ENCODE measurements around the gene MAST1.

MAST1 gene

DNA sequence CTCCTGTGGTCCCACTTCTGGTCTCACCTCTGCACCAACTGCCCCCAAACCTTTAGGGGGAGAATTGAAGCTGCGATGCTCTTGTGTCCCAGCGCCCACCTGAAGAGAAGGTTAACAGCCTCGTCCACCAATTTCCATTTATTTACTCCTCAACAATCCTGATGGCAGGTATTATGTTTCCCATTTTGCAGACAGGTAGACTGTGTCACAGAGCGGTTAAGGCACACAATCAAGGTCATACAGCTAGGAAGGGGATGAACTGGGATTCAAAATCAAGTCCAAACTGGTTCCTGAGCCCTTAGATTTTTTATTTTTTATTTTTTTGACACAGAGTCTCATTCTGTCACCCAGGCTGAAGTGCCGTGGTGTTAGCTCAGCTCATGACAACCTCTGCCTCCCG, 36.8 kb downstream of the MAST1 start:
- H3K4me1 ChIP-seq: no peaks in the 10 kb centered on the region
- H3K27me3 ChIP-seq: no peaks in the 10 kb centered on the region
- no peak overlapping the region for H3K4me3 ChIP-seq (ENCODE audit: low read depth, low read length)
- peaks cover 21% of the 10 kb centered on the region for H3K36me3 ChIP-seq
- TF ChIP-seq, protein P1, sequence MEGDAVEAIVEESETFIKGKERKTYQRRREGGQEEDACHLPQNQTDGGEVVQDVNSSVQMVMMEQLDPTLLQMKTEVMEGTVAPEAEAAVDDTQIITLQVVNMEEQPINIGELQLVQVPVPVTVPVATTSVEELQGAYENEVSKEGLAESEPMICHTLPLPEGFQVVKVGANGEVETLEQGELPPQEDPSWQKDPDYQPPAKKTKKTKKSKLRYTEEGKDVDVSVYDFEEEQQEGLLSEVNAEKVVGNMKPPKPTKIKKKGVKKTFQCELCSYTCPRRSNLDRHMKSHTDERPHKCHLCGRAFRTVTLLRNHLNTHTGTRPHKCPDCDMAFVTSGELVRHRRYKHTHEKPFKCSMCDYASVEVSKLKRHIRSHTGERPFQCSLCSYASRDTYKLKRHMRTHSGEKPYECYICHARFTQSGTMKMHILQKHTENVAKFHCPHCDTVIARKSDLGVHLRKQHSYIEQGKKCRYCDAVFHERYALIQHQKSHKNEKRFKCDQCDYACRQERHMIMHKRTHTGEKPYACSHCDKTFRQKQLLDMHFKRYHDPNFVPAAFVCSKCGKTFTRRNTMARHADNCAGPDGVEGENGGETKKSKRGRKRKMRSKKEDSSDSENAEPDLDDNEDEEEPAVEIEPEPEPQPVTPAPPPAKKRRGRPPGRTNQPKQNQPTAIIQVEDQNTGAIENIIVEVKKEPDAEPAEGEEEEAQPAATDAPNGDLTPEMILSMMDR (IDR thresholded peaks at IDR 0.05; ENCODE audit: low read depth, low read length): no peak
- DNase-seq: no peak
- H3K9me3 ChIP-seq: no peaks in the 10 kb centered on the region

DNA sequence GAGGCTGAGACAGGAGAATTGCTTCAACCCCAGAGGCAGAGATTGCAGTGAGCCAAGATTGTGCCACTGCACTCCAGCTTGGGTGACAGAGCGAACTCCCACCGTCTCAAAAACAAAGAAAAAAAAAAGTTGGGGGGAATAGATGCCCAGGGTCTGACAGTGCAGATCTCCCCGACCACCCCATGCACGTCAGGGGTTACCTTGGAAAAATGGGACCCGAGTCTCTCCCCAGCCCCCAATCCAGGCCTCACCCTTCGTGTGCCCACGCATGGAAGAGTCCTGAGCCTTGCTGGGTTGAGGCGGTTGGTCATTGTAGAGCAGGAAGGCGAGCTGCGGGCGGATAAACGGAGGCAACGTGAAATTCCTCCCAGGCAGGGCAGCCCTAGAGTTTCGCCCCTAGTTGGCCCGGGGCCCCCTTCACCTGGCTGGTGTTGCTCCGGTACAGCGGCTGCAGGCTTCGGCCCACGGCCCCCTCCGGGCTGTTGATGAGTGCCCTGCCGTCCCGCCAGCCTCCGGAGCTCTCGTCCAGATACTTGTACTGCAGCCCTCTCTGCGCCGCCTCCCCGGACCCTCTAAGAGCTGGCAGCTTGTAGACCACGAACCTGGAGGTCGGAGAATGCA, 42.3 kb downstream of the MAST1 start:
- H3K4me3 ChIP-seq (ENCODE audit: low read depth, low read length): peak overlapping the region; percentile 80
- no peaks in the 10 kb centered on the region for H3K4me1 ChIP-seq
- no peaks in the 10 kb centered on the region for H3K36me3 ChIP-seq
- peaks cover 10% of the 10 kb centered on the region; the same call in 1 of the 2 replicates for H3K27me3 ChIP-seq
- DNase-seq: peak; percentile 43
- H3K9me3 ChIP-seq: peaks cover 11% of the 10 kb centered on the region
- TF ChIP-seq, protein P1 (IDR thresholded peaks at IDR 0.05; ENCODE audit: low read depth, low read length): no peak

DNA sequence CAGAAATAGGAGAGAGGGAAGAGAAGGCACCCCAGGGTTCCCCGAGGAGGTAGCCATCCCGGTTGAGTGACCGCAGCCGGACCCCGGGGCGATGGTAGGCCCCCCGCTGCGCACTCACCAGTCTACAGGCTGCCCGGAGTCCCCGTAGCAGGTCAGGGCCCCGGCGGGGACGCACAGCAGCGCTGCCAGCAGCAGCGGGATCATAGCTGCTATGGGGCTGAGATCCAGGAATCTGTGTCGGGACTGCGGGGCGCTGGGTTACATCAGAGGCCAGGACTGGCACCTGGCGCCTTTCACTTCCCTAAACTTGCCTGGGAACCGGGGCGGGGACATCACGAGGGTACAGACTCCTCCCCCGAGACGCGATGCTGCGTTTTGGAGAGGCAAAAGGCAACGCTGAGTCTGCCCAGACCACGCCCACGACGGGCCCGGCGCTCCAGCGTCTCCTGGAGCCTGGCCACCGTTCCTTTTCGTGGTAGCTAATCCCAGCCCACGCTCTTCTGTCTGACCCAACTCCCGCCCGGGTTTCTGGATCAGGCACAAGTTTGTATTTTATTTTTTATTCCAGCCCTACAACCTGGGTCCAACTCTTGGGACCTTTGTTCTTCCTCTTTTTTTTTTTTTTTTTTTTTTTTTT, 43.0 kb downstream of the MAST1 start, which contains the start of gene DNASE2:
DNASE2 (minus strand) TSS at position 278 of the 637 bp plus-strand sequence; CDS start at position 204, 74 bp downstream.
- peak; percentile 95 for DNase-seq
- peaks cover 13% of the 10 kb centered on the region; the same call in 1 of the 2 replicates for H3K27me3 ChIP-seq
- H3K9me3 ChIP-seq: peaks cover 11% of the 10 kb centered on the region
- H3K4me3 ChIP-seq (ENCODE audit: low read depth, low read length): peak within 1 kb of the TSS; percentile 80
- TF ChIP-seq, protein P1 (IDR thresholded peaks at IDR 0.05; ENCODE audit: low read depth, low read length): no peak
- H3K4me1 ChIP-seq: no peaks in the 10 kb centered on the region; the same call in 1 of the 2 replicates
- no peaks in the 10 kb centered on the region for H3K36me3 ChIP-seq

DNA sequence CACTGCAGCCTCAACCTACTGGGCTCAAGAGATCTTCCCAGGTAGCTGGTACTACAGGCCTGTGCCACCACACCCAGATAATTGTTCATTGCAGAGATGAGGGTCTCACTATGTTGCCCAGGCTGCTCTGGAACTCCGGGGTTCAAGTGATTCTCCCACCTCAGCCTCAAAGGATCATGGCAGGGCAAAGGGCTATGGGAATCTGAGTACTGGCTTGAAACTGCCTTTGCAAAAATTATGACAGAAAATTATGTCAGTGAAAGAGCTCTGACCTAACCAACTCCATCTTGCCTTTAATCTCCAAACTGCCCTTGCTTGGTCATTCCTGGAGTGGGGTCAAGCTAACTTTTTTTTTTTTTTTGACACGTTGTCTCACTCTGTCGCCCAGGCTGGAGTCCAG, 44.3 kb downstream of the MAST1 start:
- Histone ChIP-seq H3K4me1 (no peaks in the 10 kb centered on the region; the same call in 1 of the 2 replicates), H3K9me3 (peaks cover 11% of the 10 kb centered on the region), H3K27me3 (peaks cover 13% of the 10 kb centered on the region), H3K4me3 (ENCODE audit: low read depth, low read length) (no peak overlapping the region), H3K36me3 (no peaks in the 10 kb centered on the region)
- no peak for DNase-seq
- TF ChIP-seq, protein P1 (IDR thresholded peaks at IDR 0.05; ENCODE audit: low read depth, low read length): no peak

DNA sequence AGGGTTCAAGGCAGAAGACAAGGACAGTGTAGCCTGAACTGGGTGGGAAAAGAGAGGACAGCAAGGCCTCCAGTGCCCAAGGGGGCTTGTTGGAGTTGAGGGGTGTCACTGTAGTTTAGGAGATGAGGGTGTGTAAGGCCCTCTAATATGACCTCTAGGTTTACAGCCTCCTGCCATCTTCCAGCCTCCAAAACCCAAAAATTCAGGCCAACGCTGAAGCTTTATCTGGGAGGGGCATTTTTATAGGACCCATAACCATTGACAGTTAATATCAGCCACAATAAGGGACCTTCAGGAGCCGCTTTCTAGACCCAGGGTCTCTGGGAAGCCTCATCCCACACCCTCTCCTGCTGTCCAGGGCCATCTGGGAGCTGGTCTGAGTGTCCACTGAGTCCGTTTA, 45.9 kb downstream of the MAST1 start:
- H3K4me3 ChIP-seq (ENCODE audit: low read depth, low read length): no peak overlapping the region
- H3K4me1 ChIP-seq: no peaks in the 10 kb centered on the region; the same call in 1 of the 2 replicates
- H3K9me3 ChIP-seq: peaks cover 11% of the 10 kb centered on the region
- no peak for DNase-seq
- TF ChIP-seq, protein P1 (IDR thresholded peaks at IDR 0.05; ENCODE audit: low read depth, low read length): no peak
- peaks cover 13% of the 10 kb centered on the region for H3K27me3 ChIP-seq
- H3K36me3 ChIP-seq: no peaks in the 10 kb centered on the region

DNA sequence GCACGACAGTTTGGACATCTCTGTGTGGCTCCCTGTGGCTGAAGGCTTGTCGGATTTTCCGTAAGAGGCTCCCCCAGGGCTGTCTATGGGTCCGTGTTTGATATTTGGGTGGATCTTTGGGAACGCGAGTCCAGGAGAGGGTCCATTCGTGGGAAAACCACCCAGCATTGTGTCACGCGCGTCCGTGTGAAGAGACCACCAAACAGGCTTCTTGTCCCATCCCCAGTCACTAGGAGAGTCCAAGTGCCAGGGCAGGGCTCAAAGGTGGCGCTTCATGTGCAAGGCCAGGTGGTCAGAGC, 46.3 kb downstream of the MAST1 start:
- Histone ChIP-seq H3K27me3 (peaks cover 13% of the 10 kb centered on the region), H3K9me3 (peaks cover 11% of the 10 kb centered on the region), H3K4me3 (ENCODE audit: low read depth, low read length) (no peak overlapping the region), H3K4me1 (no peaks in the 10 kb centered on the region; the same call in 1 of the 2 replicates), H3K36me3 (no peaks in the 10 kb centered on the region)
- TF ChIP-seq, protein P1 (IDR thresholded peaks at IDR 0.05; ENCODE audit: low read depth, low read length): no peak
- DNase-seq: no peak

Measured in BE2C (cell line).